ENCODE measurements around the gene CFAP92.

CFAP92 gene

DNA sequence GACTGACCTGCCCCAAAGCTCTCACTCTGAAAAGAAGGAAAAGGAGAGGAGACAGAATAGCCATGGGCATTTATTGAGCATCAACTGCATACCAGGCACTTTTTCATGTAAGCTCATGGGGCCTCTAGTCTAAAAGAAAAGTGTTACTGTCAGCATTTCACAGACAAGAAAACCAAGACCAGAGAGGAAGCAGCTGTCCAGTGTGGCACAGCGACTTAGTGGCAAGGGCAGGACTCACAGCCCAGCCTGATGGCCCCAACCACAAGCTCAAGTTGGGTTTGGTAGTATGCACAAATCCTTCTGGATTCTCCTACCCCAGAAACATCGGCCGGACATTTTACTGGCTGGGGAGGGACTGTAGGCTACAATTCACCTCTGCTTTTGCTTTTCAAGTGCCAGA is 13.0 kb upstream of the CFAP92 start:
- no peak for DNase-seq (ENCODE audit: low read depth)

GRCh38 chr3:129005526-129006303 is 11.8 kb upstream of the CFAP92 start:
- no peak for DNase-seq (ENCODE audit: low read depth)

DNA sequence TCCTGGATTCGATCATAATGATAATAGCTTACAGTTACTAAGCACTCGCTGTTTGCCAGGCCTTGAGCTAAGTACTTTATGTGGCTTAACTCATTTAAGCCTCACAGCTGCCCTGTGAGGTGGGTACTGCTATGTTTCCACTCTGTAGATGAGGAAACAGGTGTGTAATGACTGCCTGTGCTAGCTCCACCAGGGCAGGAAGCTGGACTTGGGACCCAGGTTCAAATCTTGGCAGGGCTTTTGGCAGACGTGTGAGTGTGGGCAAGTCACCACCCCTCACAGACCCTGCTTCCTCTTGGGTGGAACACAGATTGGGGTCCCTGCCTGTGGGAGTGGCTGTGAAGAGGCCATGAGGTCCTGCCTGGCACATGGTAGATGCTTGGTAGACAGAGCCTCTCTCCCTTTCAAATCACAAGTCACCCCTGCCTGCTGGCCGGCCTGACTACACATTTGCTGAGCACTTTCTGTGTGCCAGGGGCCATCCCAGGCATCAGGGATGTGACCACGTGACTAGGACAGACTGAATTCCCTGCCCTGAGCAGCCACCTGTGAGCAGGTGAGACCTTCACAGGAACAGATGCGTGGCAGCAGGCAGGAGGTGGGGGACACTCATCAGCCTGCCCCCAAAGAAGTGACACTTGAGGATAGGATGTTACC is 10.9 kb upstream of the CFAP92 start:
- DNase-seq (ENCODE audit: low read depth): no peak

DNA sequence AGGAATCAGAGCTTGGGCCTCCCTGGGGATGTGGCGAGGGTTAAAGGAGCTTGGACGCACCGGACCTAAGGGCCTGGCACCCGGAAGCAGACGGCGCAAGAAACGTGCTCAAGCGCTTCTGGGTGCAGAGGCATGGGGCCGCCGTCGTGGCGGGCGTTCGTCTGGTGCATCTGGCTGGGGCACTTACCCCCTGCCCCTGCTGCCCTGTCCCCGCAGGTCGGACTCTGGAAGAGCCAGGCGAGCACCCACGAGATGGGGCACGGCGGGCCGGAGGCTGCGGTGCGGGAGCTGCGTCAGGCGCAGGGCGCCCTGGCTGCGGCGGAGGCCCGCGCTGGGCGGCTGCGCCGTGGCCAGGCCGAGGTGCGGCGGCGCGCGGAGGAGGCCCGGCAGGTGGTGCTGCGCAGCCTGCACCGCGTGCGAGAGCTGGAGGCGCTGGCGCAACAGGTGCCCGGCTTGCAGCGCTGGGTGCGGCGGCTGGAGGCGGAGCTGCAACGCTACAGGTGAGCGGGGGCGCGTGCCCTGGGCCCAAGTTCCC is 9.8 kb upstream of the CFAP92 start:
- DNase-seq (ENCODE audit: low read depth): no peak

DNA sequence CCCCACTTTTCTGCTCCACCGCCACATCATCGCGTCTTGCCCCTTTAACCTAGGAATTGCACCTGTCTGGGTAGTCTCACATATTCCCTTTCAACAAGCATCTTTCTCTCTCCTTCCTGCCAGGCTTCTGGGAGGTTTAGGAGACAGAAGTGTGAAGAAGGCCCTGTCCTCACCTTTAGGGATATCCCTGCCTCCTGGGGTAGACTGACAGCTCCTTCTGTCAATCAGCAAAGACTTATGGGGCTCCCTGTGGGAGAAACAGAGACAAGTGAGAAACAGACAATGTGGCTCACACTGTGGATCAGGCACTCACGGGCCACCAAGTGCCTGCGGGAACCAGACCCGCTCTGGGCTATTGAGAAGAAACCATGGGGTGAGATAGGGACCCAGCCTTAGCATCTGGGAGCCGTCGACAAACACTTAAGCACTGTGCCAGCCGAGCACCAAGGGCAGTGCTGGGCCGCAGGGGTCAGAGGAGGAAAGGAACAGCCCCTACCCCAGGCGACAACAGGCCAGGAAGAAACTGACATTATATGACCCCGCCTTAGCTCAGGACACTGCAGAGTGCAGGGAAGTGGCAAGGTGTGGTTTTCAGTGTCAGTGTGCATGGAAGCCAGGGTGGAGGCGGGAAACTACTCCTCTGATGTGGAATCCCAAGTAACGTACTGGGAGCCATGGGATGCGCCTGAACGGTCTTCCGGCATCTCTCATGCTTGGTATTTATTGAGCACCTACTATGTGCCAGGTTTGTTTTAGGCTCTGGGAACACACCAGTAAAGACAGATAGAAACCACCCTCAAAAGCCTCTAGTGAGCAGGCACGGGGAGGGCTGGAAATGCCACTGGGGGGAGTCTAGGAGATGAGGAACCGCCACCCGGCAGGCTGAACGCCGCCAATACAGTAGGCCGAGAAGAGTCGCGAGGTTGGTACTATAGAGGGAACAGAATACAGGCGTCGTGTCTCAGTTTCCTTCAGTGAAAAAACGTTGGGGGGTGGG is 9.0 kb upstream of the CFAP92 start:
- DNase-seq (ENCODE audit: low read depth): no peak

DNA sequence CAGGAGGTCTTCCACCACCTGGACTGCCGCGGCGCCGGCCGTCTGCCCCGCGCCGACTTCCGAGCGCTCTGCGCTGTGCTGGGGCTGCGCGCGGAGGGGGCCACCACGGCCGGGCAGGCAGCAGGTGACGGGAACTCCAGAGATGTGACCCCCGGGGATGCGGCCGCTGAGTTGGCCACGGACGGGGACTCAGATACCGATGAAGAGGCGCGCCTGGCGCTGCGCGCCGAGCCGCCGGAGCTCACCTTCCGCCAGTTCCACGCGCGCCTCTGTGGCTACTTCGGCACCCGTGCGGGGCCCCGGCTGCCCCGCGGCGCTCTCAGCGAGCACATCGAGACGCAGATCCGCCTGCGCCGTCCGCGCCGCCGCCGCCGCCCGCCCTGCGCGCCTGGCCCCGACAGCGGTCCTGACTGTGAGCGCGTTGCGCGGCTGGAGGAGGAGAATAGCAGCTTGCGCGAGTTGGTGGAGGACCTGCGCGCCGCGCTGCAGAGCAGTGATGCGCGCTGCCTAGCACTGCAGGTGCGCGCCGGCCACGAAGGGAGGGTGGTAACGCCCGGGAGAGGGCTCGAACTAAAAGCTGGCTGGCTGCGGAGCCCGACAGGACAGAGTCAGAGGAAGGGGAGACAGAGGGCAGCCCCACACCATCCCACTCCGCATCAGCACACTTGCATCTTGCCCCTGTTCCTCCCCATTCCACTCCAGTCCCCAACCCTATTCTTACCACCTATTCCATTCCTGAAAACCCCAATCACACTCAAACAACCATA is 8.1 kb upstream of the CFAP92 start:
- no peak for DNase-seq (ENCODE audit: low read depth)

DNA sequence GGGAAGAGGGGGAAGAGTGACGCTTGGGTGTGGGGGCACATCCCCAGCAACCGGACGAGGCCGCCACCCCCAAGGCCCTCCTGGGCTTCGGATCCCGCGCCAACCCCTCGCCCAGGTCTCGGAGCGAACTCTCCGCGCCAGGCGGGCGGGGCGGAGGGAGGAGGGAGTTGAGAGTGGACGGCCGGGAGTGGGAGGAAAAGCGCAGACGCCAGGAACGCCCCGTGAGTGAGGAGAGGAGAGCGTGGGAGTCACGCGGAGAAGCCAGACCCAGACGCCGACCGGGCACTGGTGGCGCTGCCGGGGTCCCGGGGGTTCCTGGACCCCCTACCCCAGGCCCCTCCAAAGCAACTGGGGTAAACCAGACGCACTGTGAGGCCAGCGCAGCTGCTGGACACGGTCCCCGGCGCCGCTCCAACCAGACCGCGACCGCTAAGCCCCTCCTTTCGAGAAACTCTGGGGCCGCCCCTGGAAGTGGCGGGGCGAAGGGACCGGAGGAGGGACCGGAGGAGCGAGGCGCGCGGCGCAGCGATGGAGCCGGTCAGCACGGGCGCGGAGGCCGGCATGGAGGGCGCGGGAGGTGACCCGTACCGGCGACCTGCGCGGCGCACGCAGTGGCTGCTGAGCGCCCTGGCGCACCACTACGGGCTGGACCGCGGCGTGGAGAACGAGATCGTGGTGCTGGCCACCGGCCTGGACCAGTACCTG is 7.4 kb upstream of the CFAP92 start, which contains the start of gene EFCC1:
Gene EFCC1, plus strand, starts transcription at position 204 of the 705 bp plus-strand sequence. Its CDS starts 325 bp downstream, at position 529.
- DNase-seq (ENCODE audit: low read depth): no peak

GRCh38 chr3:129000742-129001100 is 6.8 kb upstream of the CFAP92 start:
- no peak for DNase-seq (ENCODE audit: low read depth)

DNA sequence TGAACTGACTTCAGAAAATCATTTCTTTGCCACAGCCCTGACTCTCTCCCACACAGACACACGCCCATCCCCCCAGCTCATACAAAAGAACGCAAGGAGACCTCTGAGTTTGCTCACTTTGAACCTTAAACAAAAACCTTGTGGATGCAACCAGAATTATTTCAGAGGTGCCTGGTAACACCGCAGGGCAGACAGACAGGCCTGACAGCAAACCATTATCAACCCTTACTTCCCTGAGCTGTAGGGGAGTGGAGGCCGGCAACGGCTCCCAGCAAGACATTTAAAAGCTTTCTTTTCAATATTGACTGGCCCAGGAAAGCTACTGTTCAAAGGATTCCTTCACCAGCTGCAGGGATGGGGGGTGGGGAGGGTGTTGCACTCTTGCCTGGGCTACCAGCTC is 5.2 kb upstream of the CFAP92 start:
- no peak for DNase-seq (ENCODE audit: low read depth)

DNA sequence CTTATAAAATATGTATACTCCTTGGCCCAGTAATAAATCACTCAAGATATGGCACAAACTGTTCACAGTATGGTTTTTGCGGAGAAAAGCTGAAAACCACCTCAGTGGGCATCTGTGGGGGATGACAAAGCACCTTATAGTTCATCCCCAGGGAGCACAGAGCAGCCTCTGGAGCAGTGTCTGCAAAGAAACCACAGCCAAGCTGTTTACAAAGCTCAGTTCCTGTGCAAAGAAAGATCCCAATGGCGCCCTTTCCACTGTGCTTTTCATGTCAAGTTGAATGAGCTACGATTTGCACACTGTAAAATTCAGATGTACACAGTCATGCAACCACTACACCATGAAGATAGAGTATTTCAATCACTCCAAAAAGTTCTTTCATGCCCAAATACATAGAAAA is 4.7 kb upstream of the CFAP92 start:
- no peak for DNase-seq (ENCODE audit: low read depth)

- DNase-seq (ENCODE audit: low read depth): no peak
Observed at GRCh38 chr3:128997486-128998133, 3.7 kb upstream of the CFAP92 start.

DNA sequence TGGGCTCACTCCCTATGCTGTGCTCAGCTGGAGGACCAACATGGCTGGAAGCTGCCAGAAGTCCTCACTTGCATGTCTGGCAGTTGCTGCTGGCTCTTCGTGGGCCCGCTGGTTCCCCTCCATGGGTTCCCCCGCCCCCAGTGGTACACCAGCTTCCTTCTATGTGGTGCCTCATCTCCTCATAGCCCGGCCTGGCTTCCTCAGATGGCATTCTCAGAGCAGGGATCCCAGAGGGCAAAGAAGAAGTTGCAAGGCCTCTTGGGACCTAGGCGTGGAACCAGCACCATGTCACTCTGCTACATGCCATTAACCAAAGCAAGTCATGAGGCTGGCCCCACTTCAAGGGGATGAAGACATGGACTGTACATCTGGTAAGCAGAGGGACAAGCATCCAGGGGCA is 2.9 kb upstream of the CFAP92 start:
- DNase-seq (ENCODE audit: low read depth): no peak

- no peak for DNase-seq (ENCODE audit: low read depth)
Observed at GRCh38 chr3:128996200-128996599, 2.3 kb upstream of the CFAP92 start.

GRCh38 chr3:128995737-128996136 is 1.9 kb upstream of the CFAP92 start:
- no peak for DNase-seq (ENCODE audit: low read depth)

GRCh38 chr3:128994581-128995546 is 988 bp upstream of the CFAP92 start:
- no peak for DNase-seq (ENCODE audit: low read depth)

GRCh38 chr3:128994173-128994512 is 267 bp upstream of the CFAP92 start:
- DNase-seq (ENCODE audit: low read depth): no peak

DNA sequence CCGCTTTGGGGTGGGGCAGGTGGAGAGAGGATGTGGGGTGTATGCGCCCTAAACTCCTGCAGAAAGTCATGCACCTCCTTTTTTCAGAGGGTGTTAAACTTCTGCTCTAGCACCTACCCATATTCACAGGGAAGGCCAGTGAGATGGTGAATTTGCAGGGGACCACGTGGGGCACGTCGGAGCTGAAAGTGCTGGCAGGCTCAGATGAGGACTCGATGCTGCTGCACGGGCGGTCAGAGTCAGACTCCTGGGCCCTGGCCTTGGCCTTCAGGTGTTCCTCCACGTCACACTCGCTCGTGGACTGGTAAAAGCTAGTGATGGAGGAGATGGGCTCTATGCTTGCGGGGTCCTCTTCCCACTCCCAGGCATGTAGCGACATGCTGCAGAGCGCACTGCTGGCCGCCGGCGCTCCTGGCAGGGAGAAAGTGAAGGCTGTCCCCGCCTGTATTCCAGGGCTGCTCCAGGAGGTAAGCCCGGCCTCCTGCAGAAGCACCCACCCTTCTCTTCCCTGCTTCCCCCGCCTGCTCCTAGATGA is 883 bp downstream of the CFAP92 start:
- no peak for DNase-seq (ENCODE audit: low read depth)

- no peak for DNase-seq (ENCODE audit: low read depth)
Observed at GRCh38 chr3:128991355-128991895, 2.5 kb downstream of the CFAP92 start.

DNA sequence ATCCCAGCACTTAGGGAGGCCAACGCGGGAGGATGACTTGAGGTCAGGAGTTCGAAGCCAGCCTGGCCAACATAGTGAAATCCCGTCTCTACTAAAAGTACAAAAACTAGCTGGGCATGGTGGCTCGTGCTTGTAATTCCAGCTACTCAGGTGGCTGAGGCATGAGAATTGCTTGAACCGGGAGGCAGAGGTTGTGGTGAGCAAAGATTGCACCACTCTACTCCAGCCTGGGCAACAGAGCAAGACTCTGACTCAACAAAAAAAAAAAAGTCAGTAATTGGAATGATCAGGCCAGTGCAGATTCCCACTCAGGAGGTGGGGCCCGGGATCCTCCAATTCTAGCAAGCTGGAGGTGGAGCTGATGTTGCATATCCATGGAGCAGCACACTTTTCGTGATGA is 5.6 kb downstream of the CFAP92 start:
- DNase-seq (ENCODE audit: low read depth): no peak

Measured in stimulated activated CD8-positive, alpha-beta memory T cell treated with anti-CD3 and anti-CD28 coated beads, Interleukin-12 subunit alpha, Interleukin-12 subunit beta, amount 100 ng/mL, for 1 hour (primary cell).